Adrenal gland (tissue), 12 donors: ENCODE data around the gene MYMK. TPM values are rescaled to one million over a fixed set of nuclear protein-coding genes. Genes with fewer than 3 reads are reported as not detected.

Experiments
- DNase-seq, 7 donors: peaks; one replicate each; pipeline ENCODE4 v3.0.0-alpha.2; 2019 to 2020
- H3K27ac ChIP-seq, 5 donors: fragments of 200-600 bp; sonication (generic) in 4 of 5; 1 replicate in 3 of 5; 2 replicates in 2 of 5; pipeline versions ENCODE4 v1.5.1 to v1.8.0; 2016 to 2020; ENCODE audit warnings: mild to moderate bottlenecking in 1 of 5
- H3K27me3 ChIP-seq: fragments of 200-600 bp; 2 replicates; pipeline ENCODE4 v1.8.0; 2021
- H3K36me3 ChIP-seq, 2 donors: fragments of 200-600 bp; replicated peaks in 1 of 2; 1 replicate in 1 of 2; 2 replicates in 1 of 2; pipeline versions ENCODE4 v1.5.1 to v1.8.0; 2018 to 2022
- H3K4me1 ChIP-seq, 2 donors: fragments of 200-600 bp; replicated peaks in 1 of 2; 1 replicate in 1 of 2; 2 replicates in 1 of 2; pipeline versions ENCODE4 v1.5.1 to v1.8.0; 2018 to 2021
- H3K4me3 ChIP-seq, 4 donors: fragments of 200-600 bp; sonication (generic) in 3 of 4; one replicate each; pipeline ENCODE4 v1.5.1; 2016 to 2018
- H3K9me3 ChIP-seq, 3 donors: fragments of 200-600 bp; sonication (generic) in 1 of 3; replicated peaks in 1 of 3; 1 replicate in 2 of 3; 2 replicates in 1 of 3; pipeline versions ENCODE4 v1.5.1 to v1.8.0; 2016 to 2021
- POLR2A ChIP-seq, 2 donors: fragments of 450-650 bp; IDR thresholded peaks; one replicate each; pipeline ENCODE4 v1.6.1; 2017; ENCODE audit warnings: antibody characterized with exemption in 2 of 2, mild to moderate bottlenecking in 2 of 2, moderate library complexity in 1 of 2
- WGBS, 4 donors: extraction: QIAGEN DNeasy Blood & Tissue Kit in 2 of 4; methylation state at CpG; one replicate each; pipeline versions ENCODE4 v1.1.5 to v1.1.7; 2013 to 2017; 5-methylcytosine and 5-hydroxymethylcytosine counted together
- intact Hi-C, 2 donors: fragments of 100-400 bp; cut with DNase I; formaldehyde crosslinking; loops; one replicate each; pipeline versions ENCODE4 v1.14.1 to v1.15.0; 2022 to 2023
- polyA plus RNA-seq, 3 donors: library from polyadenylated mRNA; stranded (reverse); fragments of 200-250 nt in 2 of 3; fragments of 350-450 nt in 1 of 3; fragmentation: Illumina TruSeq in 1 of 3; extraction: RNeasy Lipid Tissue Mini Kit (QIAGEN cat#74804) in 1 of 3; gene quantifications; one replicate each; pipeline ENCODE4 v1.2.3, GENCODE V29; 2013 to 2014
- total RNA-seq, 9 donors: library from RNA; depleted of rRNA in 4 of 9; stranded (reverse); fragments of >200 nt in 4 of 9; fragments of 120-200 nt in 1 of 9; fragmentation: NEBNext Ultra II Directional in 1 of 9; extraction: Animal tissue kit (Norgen Biotek cat#: 25700) in 1 of 9; gene quantifications; one replicate each; pipeline versions ENCODE4 v1.1.0 to v1.2.4, GENCODE V29; 2013 to 2023
- TF ChIP-seq, protein P1 (sequence below), 6 experiments: fragments of 450-650 bp in 4 of 6; fragments of 200-600 bp in 2 of 6; sonication (generic) in 1 of 6; IDR thresholded peaks; 1 replicate in 5 of 6; 2 replicates in 1 of 6; pipeline versions ENCODE4 v1.5.1 to v1.8.0; 2016 to 2021; ENCODE audit warnings: antibody characterized with exemption in 6 of 6, mild to moderate bottlenecking in 2 of 6, moderate library complexity in 1 of 6
- donor health status: healthy with polysubstance abuse.
- donor health status: Bipolar disorder and iron deficiency.
- donor health status: DM: yes; HTN: yes; CAD: no.
- donor health status: DM: no; HTN: no; CAD: no.
- donor health status: DM: no; HTN: no; CAD: no.
- donor health status: DM: yes; HTN: yes; CAD: no.

The MYMK gene
- total and polyA plus RNA-seq, 12 donors, result not detected

GRCh38 chr9:133539991-133540697 lies 15.4 kb upstream of the MYMK start:
- peaks cover 0 to 21% of the 10 kb centered on the region in 2 donors for H3K36me3 ChIP-seq
- no peak overlapping the region for H3K4me3 ChIP-seq
- peaks cover 17 to 31% of the 10 kb centered on the region in 2 donors for H3K4me1 ChIP-seq
- TF ChIP-seq, protein P1, sequence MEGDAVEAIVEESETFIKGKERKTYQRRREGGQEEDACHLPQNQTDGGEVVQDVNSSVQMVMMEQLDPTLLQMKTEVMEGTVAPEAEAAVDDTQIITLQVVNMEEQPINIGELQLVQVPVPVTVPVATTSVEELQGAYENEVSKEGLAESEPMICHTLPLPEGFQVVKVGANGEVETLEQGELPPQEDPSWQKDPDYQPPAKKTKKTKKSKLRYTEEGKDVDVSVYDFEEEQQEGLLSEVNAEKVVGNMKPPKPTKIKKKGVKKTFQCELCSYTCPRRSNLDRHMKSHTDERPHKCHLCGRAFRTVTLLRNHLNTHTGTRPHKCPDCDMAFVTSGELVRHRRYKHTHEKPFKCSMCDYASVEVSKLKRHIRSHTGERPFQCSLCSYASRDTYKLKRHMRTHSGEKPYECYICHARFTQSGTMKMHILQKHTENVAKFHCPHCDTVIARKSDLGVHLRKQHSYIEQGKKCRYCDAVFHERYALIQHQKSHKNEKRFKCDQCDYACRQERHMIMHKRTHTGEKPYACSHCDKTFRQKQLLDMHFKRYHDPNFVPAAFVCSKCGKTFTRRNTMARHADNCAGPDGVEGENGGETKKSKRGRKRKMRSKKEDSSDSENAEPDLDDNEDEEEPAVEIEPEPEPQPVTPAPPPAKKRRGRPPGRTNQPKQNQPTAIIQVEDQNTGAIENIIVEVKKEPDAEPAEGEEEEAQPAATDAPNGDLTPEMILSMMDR (IDR thresholded peaks at IDR 0.05), result no peak
- TF ChIP-seq POLR2A (IDR thresholded peaks at IDR 0.05), result no peak
- H3K27me3 ChIP-seq, result no peaks in the 10 kb centered on the region
- 60 to 66% (median 65%) methylated on average over 9 to 22 of the region's 22 CpGs for WGBS, 4 donors
- DNase-seq, result peak in 2 of 7 donors; percentile 41 to 47
- intact Hi-C loops, result loop anchor here in 1 of 2 donors (10.0 kb wide), 1 partner anchor 185 kb away; no protein-coding TSS in a partner anchor
- peak overlapping the region in 4 of 5 donors; percentile 7 to 85 (median 33) for H3K27ac ChIP-seq
- no peaks in the 10 kb centered on the region for H3K9me3 ChIP-seq

- H3K27me3 ChIP-seq, result peaks cover 4% of the 10 kb centered on the region
- TF ChIP-seq, protein P1 (IDR thresholded peaks at IDR 0.05), result no peak
- TF ChIP-seq POLR2A (IDR thresholded peaks at IDR 0.05), result no peak
- H3K9me3 ChIP-seq, result no peaks in the 10 kb centered on the region
- H3K4me1 ChIP-seq, result peaks cover 17 to 31% of the 10 kb centered on the region in 2 donors
- intact Hi-C loops, result loop anchor here in 1 of 2 donors (10.0 kb wide), 1 partner anchor 186 kb away; no protein-coding TSS in a partner anchor
- peaks cover 0 to 21% of the 10 kb centered on the region in 2 donors for H3K36me3 ChIP-seq
- H3K27ac ChIP-seq, result peak overlapping the region in 4 of 5 donors; percentile 15 to 85 (median 36)
- H3K4me3 ChIP-seq, result peak overlapping the region in 1 of 4 donors; percentile 40
- 31 to 50% (median 48%) methylated on average over 25 to 47 of the region's 47 CpGs for WGBS, 4 donors
- DNase-seq, result peak in 6 of 7 donors; percentile 30 to 79 (median 64)
These were observed 14.4 kb upstream of the MYMK start for GRCh38 chr9:133538851-133539833.

- peaks cover 4% of the 10 kb centered on the region for H3K27me3 ChIP-seq
- intact Hi-C loops, result loop anchor here in 1 of 2 donors (10.0 kb wide), 1 partner anchor 187 kb away; no protein-coding TSS in a partner anchor
- H3K27ac ChIP-seq, result peak overlapping the region in 1 of 5 donors; percentile 85
- no peak for DNase-seq
- H3K36me3 ChIP-seq, result peaks cover 0 to 19% of the 10 kb centered on the region in 2 donors
- 73 to 91% (median 81%) methylated on average over 2 to 14 of the region's 14 CpGs for WGBS, 4 donors
- no peak for TF ChIP-seq POLR2A (IDR thresholded peaks at IDR 0.05)
- TF ChIP-seq, protein P1 (IDR thresholded peaks at IDR 0.05), result no peak
- H3K9me3 ChIP-seq, result no peaks in the 10 kb centered on the region
- no peak overlapping the region for H3K4me3 ChIP-seq
- H3K4me1 ChIP-seq, result peaks cover 11 to 37% of the 10 kb centered on the region in 2 donors
These were observed 13.4 kb upstream of the MYMK start for GRCh38 chr9:133538176-133538575.
